RWPE2 (cell line): ENCODE results near the gene BMP7.

Experiments used
- ATAC-seq: fragments of 200-7000 bp; cut with Tn5 transposase; 3 replicates; pipeline ENCODE4 v1.9.1; 2021; ENCODE audit warnings: low read depth
- DNase-seq: peaks from one replicate; pipeline ENCODE4 v3.0.0-alpha.2; 2020; ENCODE audit warnings: low spot score
- H3K27ac ChIP-seq: fragments of 450-650 bp; 2 replicates; pipeline ENCODE4 v1.5.1; 2017; ENCODE audit warnings: mild to moderate bottlenecking; ENCODE audit not compliant: poor library complexity, severe bottlenecking
- H3K27me3 ChIP-seq: fragments of 250-450 bp; sonication (Bioruptor Pico); 2 replicates; pipeline ENCODE4 v1.5.1; 2021; ENCODE audit warnings: mild to moderate bottlenecking, moderate library complexity; ENCODE audit not compliant: insufficient read depth, poor library complexity, severe bottlenecking
- H3K36me3 ChIP-seq: fragments of 250-450 bp; sonication (Bioruptor Pico); 2 replicates; pipeline ENCODE4 v1.5.1; 2020; ENCODE audit warnings: low read depth, mild to moderate bottlenecking, moderate library complexity
- H3K4me1 ChIP-seq: fragments of 250-450 bp; sonication (Bioruptor Pico); 2 replicates; pipeline ENCODE4 v1.5.1; 2021; ENCODE audit warnings: mild to moderate bottlenecking, moderate library complexity; ENCODE audit not compliant: insufficient read depth, poor library complexity, severe bottlenecking
- H3K4me3 ChIP-seq: fragments of 250-450 bp; sonication (Bioruptor Pico); 2 replicates; pipeline ENCODE4 v1.5.1; 2021; ENCODE audit warnings: mild to moderate bottlenecking, moderate library complexity; ENCODE audit not compliant: severe bottlenecking
- H3K9me3 ChIP-seq: fragments of 250-450 bp; sonication (Bioruptor Pico); 2 replicates; pipeline ENCODE4 v1.5.1; 2021; ENCODE audit warnings: mild to moderate bottlenecking, moderate library complexity; ENCODE audit not compliant: severe bottlenecking
- CTCF ChIP-seq: fragments of 450-650 bp; IDR thresholded peaks from one replicate; pipeline ENCODE4 v1.5.1; 2017; ENCODE audit warnings: mild to moderate bottlenecking, moderate library complexity; ENCODE audit not compliant: poor library complexity, severe bottlenecking

Gene BMP7

GRCh38 chr20:57157106-57157691, 109.2 kb downstream of the BMP7 start:
- DNase-seq (peak; percentile 76), ATAC-seq (no peak)
- Histone ChIP-seq H3K9me3 (no peaks in the 10 kb centered on the region), H3K36me3 (no peaks in the 10 kb centered on the region), H3K27ac (no peak overlapping the region), H3K27me3 (peaks cover 30% of the 10 kb centered on the region), H3K4me3 (no peak overlapping the region), H3K4me1 (no peaks in the 10 kb centered on the region)
- TF ChIP-seq CTCF = no peak

- Histone ChIP-seq H3K9me3 (no peaks in the 10 kb centered on the region), H3K27ac (no peak overlapping the region), H3K4me1 (no peaks in the 10 kb centered on the region), H3K27me3 (peaks cover 30% of the 10 kb centered on the region), H3K4me3 (no peak overlapping the region), H3K36me3 (no peaks in the 10 kb centered on the region)
- DNase-seq (peak; percentile 69), ATAC-seq (no peak)
- TF ChIP-seq CTCF = no peak
Observed at GRCh38 chr20:57156011-57156729, 110.3 kb downstream of the BMP7 start.

GRCh38 chr20:57155415-57155814, 111.0 kb downstream of the BMP7 start:
- no peak for ATAC-seq
- no peaks in the 10 kb centered on the region for H3K4me1 ChIP-seq
- peaks cover 34% of the 10 kb centered on the region for H3K27me3 ChIP-seq
- H3K27ac ChIP-seq = no peak overlapping the region
- no peaks in the 10 kb centered on the region for H3K36me3 ChIP-seq
- no peaks in the 10 kb centered on the region for H3K9me3 ChIP-seq
- H3K4me3 ChIP-seq = no peak overlapping the region
- no peak for TF ChIP-seq CTCF
- no peak for DNase-seq

GRCh38 chr20:57153238-57153905, 113.1 kb downstream of the BMP7 start:
- Histone ChIP-seq H3K4me1 (no peaks in the 10 kb centered on the region), H3K4me3 (no peak overlapping the region), H3K27ac (no peak overlapping the region), H3K9me3 (no peaks in the 10 kb centered on the region), H3K27me3 (peaks cover 45% of the 10 kb centered on the region), H3K36me3 (no peaks in the 10 kb centered on the region)
- TF ChIP-seq CTCF = peak; percentile 61
- ATAC-seq (peak; percentile 54; the same call in 2 of the 3 replicates), DNase-seq (no peak)
